HG02852 (cell line): ENCODE measurements around the gene PAFAH1B1.
"Not testable (repeated sequence)": the region's sequence is repeated elsewhere in the genome, so short reads cannot be mapped to it uniquely, and the experiment has no call there.

Experiments used
- ATAC-seq: cut with Tn5 transposase; IDR thresholded peaks from one replicate; pipeline ENCODE4 v1.9.1; 2021; ENCODE audit warnings: mild to moderate bottlenecking, moderate library complexity; ENCODE audit not compliant: unreplicated experiment

PAFAH1B1 gene

DNA sequence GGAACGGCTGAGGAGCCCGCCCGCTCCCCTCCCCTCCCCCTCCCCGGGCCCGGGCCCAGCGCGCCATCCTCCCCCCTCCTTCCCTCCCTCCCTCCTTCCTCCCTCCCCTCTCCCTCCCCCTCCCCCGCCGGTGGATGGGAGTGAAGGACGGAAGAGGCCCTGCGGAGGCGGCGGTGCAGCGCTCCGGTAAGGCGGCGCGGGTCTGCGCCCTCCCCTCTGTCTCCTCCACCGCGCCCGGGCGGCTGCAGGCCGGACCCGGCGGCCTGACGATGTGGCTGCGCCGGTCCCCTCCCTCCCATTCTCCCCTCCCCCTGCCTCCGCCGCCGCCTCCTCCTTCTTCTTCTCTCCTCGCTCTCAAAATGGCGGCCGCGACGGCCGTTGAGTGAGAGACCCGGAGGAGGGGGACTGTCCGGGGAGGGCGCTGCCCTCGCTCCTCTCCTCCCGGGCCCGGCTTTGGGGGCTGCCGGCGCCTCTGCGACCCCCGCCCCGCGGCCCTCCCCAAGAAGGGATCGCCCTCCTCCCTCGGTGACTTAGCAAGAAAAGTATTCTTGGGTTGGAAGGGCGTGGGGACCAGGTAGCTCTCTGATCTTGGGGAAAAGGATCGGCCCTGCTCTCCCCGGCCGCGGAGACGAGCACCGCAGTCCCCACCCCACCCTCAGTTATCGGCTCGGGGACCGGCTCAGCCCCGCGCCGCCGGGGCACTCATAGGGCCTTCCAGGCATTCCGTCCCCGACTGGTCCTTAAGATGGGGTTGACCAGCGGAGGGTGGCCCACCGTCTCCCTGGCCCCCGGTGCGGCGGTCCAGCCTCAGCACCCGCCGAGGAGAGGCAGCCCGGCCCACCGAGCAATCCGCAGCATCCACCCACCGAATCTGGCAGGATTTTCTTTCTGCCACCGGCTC is 617 bp downstream of the PAFAH1B1 start:
- peak; percentile 51 for ATAC-seq

DNA sequence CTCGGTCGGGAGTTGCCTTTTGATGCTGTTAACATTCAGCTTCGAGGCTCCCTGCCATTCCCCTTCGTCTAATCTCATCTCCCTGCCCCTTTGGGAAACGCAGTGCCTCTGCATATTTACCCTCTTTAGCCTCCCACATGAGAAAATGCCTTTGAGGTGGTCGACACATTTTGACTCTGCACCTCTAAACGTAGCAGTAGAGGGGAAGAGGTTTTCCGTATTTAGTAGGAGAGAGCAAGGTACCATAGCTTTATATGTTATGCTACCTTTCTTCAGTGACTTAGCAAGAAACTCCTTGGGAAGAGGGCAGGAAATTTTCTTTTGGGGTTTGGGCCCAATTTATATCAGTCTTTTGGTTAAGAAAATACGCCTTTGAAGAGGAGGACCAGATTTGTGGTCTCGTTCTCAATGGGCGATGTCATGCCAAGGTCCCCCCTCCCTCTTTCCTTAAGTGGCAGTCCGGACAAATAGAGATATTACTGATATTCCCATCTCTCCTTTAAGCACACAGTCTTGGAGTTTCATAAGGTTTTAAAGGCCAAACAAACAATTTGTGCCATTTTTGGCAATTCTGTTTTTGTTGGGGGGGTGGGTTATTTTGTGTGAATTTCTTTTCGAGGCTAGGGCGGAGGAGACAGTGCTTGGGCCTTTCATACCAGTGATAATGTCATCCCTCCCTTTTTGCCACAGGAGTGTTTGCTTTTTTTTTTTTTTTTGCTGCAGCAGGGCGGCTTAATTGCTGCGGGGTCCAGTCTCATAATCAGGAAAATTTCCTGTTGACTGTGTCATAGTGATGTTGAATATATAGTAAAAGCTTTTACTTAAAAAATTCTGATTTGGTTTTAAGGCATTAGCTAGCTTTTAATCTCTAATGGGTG is 1.5 kb downstream of the PAFAH1B1 start:
- ATAC-seq, result no peak

DNA sequence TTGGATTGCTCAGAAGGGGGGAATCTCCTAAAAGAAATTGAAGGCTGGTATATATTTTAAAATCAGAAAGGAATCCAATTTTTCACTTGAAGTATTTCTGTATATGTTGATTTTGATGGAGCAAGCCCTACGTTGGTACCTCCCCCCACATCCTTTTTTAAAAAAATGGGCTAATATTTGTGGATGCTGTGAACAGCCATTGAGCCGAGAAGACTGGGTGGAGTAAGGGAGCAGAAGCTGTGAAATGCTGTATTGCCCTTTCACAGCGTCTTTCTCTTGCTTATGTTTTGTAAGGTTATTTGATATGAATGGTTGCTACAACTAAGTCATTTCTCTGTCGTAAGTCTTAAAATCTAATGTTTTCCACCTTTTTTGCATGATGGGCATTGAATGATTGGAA is 2.3 kb downstream of the PAFAH1B1 start:
- ATAC-seq, result no peak

DNA sequence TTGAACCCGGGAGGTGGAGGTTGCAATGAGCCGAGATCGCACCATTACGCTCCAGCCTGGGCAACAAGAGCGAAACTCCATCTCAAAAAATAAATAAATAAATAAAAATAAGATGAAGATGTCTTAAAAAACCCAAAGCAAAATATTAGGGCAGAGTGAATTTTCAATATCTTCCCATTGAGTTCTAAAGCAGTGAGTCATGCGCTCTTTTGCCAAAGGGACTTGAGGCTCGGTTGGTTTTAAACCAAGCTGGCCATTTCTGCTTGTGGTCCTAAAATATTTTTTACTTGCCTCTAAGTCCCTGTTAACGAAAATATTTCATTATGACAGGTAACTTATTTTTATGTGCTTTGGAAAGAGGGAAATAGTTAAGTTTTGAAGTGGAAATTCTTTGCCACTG is 4.7 kb downstream of the PAFAH1B1 start:
- no peak for ATAC-seq

DNA sequence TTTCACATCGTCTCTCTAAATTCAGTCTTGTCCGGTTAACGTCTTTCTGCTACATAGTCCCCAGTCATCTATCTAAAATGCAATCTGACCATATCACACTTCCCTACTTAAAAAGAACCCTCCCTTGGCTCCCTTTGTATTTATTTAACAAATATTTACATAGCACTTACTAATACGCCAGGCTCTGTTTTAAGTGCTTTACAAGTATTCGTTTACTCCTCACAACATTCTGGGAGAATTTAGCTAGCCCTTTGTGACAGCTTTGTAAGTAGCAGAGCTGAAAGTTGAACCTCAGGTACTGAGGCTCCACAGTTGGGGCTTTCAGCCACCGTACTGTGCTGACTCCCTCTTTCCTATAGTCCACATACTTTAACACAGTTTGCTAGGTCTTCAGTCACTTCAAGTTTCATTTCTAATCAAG is 9.2 kb downstream of the PAFAH1B1 start:
- no peak for ATAC-seq

DNA sequence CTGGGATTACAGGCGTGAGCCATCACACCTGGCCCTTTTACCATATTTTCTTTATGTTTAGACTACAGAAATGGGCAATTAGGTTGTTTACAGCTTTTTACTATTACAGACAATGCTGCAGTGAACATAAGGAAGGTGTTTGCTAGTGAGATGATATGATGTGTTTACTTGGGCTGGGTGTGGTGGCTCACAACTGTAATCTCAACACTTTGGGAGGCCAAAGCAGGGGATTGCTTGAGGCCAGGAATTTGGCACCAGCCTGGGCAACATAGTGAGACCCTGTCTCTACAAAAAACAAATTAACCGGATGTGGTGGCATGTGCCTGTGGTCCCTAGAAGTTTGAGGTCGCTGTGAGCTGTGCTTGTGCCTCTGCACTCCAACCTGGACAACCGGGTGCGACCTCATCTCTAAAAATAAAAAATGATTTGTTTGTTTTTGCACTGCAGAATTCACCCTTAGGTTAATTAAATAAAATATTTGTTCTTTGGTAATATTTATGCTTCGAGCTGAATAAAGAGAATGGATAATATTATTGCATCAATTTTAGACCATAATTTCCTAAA is 15.0 kb downstream of the PAFAH1B1 start:
- ATAC-seq, result no peak

DNA sequence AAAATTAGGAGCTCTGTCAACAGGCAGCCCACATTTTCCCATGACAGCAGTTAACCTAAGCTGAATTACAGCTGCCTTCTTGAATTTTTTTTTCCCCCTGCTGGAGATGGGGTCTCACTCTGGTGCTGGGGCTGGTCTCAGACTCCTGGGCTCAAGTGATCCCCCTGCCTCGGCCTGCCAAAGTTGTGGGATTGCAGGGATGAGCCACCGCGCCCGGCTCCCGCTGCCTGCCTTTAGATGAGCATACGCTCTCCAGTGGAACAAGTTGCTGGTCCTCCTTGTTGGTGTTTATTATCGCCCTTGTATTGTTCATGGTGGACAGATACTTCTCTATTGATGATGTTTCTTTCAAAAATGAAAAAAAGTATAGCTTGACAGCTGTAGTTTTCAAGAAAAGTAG is 15.6 kb downstream of the PAFAH1B1 start:
- ATAC-seq, result no peak

DNA sequence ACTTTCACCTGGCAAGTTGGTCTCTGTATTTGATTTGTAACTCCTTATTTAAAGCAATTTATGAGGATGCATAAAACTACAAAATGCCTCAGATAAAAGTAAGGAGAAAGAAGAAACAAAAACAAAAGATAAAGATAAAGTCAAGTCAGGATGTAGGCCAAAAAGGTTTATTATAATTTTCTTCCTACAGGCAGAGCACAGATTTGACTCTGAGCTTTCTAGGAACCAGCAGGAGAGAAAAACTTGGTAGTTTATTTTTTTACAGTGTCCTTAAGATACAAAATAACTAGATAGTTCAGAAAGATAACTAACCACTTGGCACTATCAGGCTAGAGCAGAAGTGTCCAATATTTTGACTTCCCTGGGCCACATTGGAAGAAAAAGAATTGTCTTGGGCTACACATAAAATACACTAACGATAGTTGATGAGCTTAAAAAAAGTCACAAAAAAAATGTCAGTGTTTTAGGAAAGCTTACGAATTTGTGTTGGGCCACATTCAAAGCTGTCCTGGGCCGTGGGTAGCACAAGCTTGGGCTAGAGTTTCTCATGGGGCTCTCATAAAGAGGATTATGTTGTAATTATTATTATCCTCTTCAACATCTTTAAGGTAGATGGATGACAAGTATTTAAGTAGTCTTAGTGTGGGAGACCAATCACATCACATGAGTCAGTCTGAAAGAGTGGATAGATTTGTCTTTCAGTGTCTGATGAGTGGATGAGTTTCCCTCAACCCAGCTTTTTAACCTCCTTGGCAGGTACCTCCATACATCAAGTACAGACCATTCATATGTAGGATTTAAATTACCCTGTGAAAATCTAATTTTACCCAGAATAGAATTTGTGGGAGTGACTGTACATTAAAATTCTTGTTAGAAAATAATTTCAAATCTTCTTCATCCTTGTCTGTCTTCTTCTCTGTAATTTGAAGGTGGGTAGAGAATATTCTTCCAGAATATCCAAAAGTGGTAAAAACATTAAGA is 17.0 kb downstream of the PAFAH1B1 start:
- no peak for ATAC-seq

DNA sequence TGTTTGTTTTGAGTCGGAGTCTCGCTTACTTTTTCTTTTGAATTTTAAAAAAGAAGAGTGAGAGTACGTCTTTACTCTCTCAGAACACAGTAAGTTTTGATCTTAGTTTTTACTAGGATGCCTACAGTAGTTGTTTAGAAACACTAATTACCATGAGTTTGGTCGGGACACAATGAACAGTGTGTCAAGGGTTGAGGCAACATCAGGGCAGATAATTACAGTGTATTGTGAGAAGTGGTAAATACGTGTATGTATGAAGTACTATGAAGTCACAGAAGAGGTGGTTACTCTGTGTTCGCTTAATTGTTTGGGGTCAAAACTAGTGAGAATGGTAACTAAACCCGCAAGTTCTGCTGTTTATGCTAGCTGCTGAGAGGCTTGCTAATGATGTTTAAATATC is 18.2 kb downstream of the PAFAH1B1 start:
- no peak for ATAC-seq

DNA sequence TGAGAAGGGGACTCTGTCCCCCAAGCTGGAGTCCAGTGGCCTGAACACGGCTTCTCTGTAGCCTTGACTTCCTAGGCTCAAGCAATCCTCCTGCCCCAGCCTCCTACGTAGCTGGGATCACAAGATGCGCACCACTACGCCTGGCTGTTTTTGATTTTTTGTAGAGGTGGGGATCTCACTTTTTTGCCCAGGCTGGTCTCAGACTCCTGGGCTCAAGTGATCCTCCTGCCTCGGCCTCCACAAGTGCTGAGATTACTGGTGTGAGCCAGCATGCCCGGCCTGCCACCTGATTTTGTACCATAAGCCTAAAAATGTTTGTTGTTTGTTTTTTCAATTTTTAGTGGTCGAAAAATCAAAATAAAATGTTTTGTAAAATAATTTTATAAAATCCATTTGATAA is 19.2 kb downstream of the PAFAH1B1 start:
- no peak for ATAC-seq

DNA sequence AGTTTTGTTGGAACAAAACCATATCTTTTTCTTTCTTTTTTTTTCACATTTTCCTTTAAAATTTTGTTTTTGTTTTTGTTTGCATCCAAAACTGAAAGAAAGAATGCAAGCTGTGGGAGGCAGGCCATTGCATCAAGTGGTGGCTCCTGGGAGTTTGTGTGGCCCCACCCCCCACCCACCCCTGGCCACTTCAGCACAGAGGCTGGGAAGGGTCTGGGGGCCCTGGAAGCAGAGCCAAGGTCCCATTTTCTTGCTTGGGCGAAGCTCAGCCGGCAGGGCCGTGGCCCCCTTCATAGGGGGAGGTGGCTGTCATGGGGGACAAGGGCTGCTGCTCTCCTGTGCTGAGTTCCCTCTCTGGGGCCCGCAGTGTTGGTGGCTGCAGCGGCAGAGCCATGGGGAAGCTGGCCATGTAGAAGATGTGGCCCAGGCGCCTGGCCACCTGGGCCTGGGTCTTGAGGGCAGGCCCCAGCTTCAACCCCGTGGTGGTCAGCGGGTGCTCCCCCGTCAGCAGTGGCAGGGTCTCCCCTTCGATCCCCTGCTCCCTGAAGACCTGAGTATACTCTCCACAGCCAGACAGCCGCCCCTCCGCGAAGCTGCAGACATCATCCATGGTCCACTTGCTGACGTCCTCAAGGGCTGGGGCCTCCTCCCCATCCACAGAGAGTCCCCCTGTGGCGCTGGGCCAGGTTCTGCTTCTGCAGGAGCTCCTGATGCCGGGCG is 19.8 kb downstream of the PAFAH1B1 start:
- no peak for ATAC-seq

DNA sequence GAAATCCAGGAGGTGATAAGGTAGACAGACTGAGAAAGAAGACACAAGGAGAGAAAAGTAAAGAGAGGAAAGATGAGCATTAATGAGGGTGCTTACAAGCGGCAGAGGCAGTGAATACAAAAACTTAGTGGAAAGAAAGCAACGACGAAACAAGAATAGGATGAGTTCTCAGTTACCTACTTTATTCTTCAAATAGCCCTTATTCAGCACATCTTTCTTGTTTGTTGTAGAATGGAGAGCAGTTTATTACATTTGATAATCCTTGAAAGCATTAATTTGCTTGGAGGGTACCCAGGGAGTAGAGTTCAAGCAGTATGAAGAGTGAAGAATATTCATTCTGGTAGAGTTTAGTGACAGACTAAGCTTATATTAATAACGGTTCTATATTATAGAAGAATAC is 22.4 kb downstream of the PAFAH1B1 start:
- no peak for ATAC-seq

DNA sequence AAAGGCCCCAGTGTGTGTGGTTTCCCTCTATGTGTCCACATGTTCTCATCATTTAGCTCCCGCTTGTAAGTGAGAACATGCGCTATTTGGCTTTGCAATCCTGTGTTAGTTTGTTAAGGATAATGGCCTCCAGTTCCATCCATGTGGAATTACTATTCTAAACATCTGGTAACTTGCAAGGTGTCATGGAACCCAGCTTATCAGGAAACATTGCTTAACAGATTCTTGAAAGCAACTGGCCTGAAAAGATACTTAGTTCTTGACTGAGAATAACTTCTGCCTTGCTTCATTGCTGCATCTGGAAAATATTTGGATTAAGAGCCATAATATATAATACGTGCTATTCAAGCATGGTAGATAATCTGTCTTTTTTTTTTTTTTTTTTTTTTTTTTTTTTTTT is 27.8 kb downstream of the PAFAH1B1 start:
- no peak for ATAC-seq

DNA sequence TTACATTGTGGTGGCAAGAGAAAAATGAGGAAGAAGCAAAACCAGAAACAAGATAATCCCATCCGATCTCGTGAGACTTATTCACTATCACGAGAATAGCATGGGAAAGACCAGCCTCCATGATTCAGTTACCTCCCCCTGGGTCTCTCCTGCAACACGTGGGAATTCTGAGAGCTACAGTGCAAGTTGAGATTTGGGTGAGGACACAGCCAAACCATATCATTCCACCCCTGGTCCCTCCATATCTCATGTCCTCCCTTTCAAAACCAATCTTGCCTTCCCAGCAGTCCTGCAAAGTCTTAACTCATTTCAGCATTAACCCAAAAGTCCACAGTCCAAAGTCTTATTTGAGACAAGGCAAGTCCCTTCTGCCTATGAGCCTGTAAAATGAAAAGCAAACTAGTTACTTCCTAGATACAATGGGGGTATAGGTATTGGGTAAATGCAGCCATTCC is 28.5 kb downstream of the PAFAH1B1 start:
- ATAC-seq, result not testable (repeated sequence)

DNA sequence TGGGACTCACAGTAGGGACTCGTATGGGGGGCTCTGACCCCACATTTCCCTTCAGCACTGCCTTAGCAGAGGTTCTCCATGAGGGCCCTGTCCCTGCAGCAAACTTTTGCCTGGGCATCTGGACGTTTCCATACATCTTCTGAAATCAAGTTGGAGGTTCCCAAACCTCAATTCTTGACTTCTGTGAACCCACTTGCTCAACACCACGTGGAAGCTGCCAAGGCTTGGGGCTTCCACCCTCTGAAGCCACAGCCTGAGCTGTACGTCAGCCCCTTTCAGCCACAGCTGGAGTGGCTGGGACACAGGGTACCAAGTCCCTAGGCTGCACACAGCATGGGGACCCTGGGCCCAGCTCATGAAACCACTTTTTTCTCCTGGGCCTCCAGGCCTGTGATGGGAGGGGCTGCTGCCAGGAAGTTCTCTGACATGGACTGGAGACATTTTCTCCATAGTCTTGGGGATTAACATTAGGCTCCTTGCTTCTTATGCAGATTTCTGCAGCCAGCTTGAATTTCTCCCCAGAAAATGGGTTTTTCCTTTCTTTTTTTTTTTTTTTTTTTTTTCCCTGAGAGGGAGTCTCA is 29.4 kb downstream of the PAFAH1B1 start:
- ATAC-seq, result not testable (repeated sequence)

DNA sequence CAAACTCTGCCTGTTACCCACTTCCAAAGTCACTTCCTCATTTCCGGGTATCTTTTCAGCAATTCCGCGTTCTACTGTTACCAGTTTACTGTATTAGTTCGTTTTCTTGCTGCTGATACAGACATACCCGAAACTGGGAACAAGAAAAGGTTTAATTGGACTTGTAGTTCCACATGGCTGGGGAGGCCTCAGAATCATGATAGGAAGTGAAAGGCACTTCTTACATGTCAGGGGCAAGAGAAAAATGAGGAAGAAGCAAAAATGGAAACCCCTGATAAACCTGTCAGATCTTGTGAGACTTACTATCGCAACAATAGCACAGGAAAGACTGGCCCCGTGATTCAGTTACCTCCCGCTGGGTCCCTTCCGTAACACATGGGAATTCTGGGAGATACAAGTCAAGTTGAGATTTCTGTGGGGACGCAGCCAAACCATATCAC is 30.9 kb downstream of the PAFAH1B1 start:
- no peak for ATAC-seq

DNA sequence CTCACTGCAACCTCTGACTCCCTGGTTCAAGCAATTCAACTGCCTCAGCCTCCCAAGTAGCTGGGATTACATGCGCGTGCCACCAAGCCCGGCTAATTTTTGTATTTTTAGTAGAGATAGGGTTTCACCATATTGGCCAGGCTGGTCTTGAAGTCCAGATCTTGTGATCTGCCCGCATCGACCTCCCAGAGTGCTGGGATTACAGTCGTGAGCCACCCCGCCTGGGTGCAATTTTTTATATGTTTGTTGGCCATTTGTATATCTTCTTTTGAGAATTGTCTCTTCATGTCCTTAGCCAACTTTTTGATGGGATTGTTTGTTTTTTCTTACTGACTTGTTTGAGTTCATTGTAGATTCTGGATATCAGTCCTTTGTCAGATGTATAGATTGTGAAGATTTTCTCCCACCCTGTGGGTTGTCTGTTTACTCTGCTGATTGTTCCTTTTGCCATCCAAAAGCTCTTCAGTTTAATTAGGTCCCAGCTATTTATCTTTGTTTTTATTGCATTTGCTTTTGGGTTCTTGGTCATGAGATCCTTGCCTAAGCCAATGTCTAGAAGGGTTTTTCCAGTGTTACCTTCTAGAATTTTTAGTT is 33.3 kb downstream of the PAFAH1B1 start:
- ATAC-seq, result not testable (repeated sequence)

DNA sequence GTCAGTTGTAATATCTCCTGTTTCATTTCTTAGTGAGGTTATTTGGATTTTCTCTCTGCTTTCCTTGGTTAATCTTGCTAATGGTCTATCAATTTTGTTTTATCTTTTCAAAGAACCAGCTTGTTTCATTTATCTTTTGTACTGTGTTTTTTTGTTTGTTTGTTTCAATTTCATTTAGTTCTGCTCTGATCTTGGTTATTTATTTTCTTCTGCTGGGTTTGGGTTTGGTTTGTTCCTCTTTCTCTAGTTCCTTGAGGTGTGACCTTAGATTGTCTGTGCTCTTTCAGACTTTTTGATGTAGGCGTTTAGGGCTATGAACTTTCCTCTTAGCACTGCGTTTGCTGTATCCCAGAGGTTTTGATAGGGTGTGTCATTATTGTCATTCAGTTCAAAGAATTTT is 35.5 kb downstream of the PAFAH1B1 start:
- not testable (repeated sequence) for ATAC-seq

DNA sequence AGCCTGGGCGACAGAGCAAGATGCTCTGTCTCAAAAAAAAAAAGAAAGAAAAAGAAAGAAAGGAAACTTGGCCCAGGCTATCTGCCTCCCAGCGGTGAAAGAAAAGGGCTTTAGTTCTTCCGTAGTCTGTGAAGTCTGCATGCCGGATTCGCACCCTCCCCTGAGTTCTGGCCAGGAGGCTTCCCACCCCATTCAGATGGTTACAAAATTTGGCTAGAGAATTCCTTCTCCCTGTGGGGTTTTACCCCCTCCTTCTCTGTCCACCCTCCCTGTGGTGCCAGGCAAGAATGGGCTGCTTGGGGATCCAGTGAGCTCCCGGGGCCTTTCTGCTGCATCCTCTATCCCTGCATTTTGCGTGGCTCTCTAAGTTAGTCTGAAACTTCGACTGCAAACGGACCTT is 37.8 kb downstream of the PAFAH1B1 start:
- no peak for ATAC-seq
